HUES48 (cell line): ENCODE measurements around the gene MYCBP2.
"Not testable (repeated sequence)": the region's sequence is repeated elsewhere in the genome, so short reads cannot be mapped to it uniquely, and the experiment has no call there.

ENCODE experiments used
- H3K27ac ChIP-seq: one replicate; pipeline ENCODE4 v1.7.0; 2013; ENCODE audit warnings: low read depth, low read length, inconsistent platforms
- H3K27me3 ChIP-seq: 2 replicates; pipeline ENCODE4 v1.6.1; 2013; ENCODE audit warnings: mild to moderate bottlenecking, low read length; ENCODE audit not compliant: control insufficient read depth, insufficient read depth
- H3K36me3 ChIP-seq: 2 replicates; pipeline ENCODE4 v1.6.1; 2013; ENCODE audit warnings: low read length; ENCODE audit not compliant: control insufficient read depth, insufficient read depth
- H3K4me1 ChIP-seq: 2 replicates; pipeline ENCODE4 v1.6.1; 2013; ENCODE audit warnings: mild to moderate bottlenecking, low read length; ENCODE audit not compliant: control insufficient read depth, insufficient read depth
- H3K4me3 ChIP-seq: 2 replicates; pipeline ENCODE4 v1.5.1; 2013; ENCODE audit warnings: mild to moderate bottlenecking, low read depth, low read length
- H3K9ac ChIP-seq: 2 replicates; pipeline ENCODE4 v1.6.1; 2013; ENCODE audit warnings: mild to moderate bottlenecking, low read depth, low read length, moderate library complexity
- H3K9me3 ChIP-seq: 2 replicates; pipeline ENCODE4 v1.6.1; 2013; ENCODE audit warnings: low read length; ENCODE audit not compliant: control insufficient read depth, insufficient read depth

Gene MYCBP2

GRCh38 chr13:77298426-77298825 lies 28.5 kb downstream of the MYCBP2 start:
- H3K9me3 ChIP-seq: no peaks in the 10 kb centered on the region
- H3K9ac ChIP-seq: no peak overlapping the region
- H3K4me1 ChIP-seq: peaks cover 29% of the 10 kb centered on the region
- H3K27me3 ChIP-seq: no peaks in the 10 kb centered on the region
- H3K36me3 ChIP-seq: peaks cover 3% of the 10 kb centered on the region; the same call in 1 of the 2 replicates
- no peak overlapping the region for H3K4me3 ChIP-seq
- H3K27ac ChIP-seq: no peak overlapping the region

- no peak overlapping the region for H3K4me3 ChIP-seq
- H3K9me3 ChIP-seq: no peaks in the 10 kb centered on the region
- no peaks in the 10 kb centered on the region for H3K27me3 ChIP-seq
- H3K36me3 ChIP-seq: peaks cover 12% of the 10 kb centered on the region
- no peak overlapping the region for H3K9ac ChIP-seq
- no peak overlapping the region for H3K27ac ChIP-seq
- peaks cover 30% of the 10 kb centered on the region for H3K4me1 ChIP-seq
Measured at GRCh38 chr13:77291774-77292173, 35.1 kb downstream of the MYCBP2 start.

GRCh38 chr13:77290342-77290741 lies 36.6 kb downstream of the MYCBP2 start:
- no peak overlapping the region for H3K9ac ChIP-seq
- H3K4me3 ChIP-seq: no peak overlapping the region
- H3K4me1 ChIP-seq: peaks cover 30% of the 10 kb centered on the region
- peaks cover 9% of the 10 kb centered on the region for H3K36me3 ChIP-seq
- no peaks in the 10 kb centered on the region for H3K9me3 ChIP-seq
- H3K27ac ChIP-seq: no peak overlapping the region
- H3K27me3 ChIP-seq: no peaks in the 10 kb centered on the region

- no peak overlapping the region for H3K9ac ChIP-seq
- no peak overlapping the region for H3K27ac ChIP-seq
- peaks cover 9% of the 10 kb centered on the region for H3K36me3 ChIP-seq
- no peaks in the 10 kb centered on the region for H3K27me3 ChIP-seq
- no peaks in the 10 kb centered on the region for H3K9me3 ChIP-seq
- H3K4me1 ChIP-seq: peaks cover 30% of the 10 kb centered on the region
- H3K4me3 ChIP-seq: no peak overlapping the region
Measured at GRCh38 chr13:77289851-77290250, 37.0 kb downstream of the MYCBP2 start.

- H3K9me3 ChIP-seq, H3K4me3 ChIP-seq, H3K36me3 ChIP-seq, H3K9ac ChIP-seq, H3K27me3 ChIP-seq, H3K27ac ChIP-seq: not testable (repeated sequence)
- peaks cover 30% of the 10 kb centered on the region for H3K4me1 ChIP-seq
Measured at GRCh38 chr13:77285632-77286031, 41.3 kb downstream of the MYCBP2 start.

GRCh38 chr13:77285098-77285497 lies 41.8 kb downstream of the MYCBP2 start:
- no peaks in the 10 kb centered on the region for H3K27me3 ChIP-seq
- peaks cover 26% of the 10 kb centered on the region for H3K4me1 ChIP-seq
- no peak overlapping the region for H3K27ac ChIP-seq
- no peak overlapping the region for H3K9ac ChIP-seq
- H3K4me3 ChIP-seq: no peak overlapping the region
- H3K36me3 ChIP-seq: no peaks in the 10 kb centered on the region
- no peaks in the 10 kb centered on the region for H3K9me3 ChIP-seq

GRCh38 chr13:77274126-77274525 lies 52.8 kb downstream of the MYCBP2 start:
- Histone ChIP-seq H3K27me3 (no peaks in the 10 kb centered on the region), H3K36me3 (peaks cover 34% of the 10 kb centered on the region), H3K4me3 (no peak overlapping the region), H3K27ac (no peak overlapping the region), H3K9ac (no peak overlapping the region), H3K4me1 (no peaks in the 10 kb centered on the region), H3K9me3 (no peaks in the 10 kb centered on the region)

GRCh38 chr13:77269141-77269540 lies 57.8 kb downstream of the MYCBP2 start:
- Histone ChIP-seq H3K27me3 (no peaks in the 10 kb centered on the region), H3K4me3 (no peak overlapping the region), H3K36me3 (peaks cover 43% of the 10 kb centered on the region), H3K27ac (no peak overlapping the region), H3K9me3 (no peaks in the 10 kb centered on the region), H3K9ac (no peak overlapping the region), H3K4me1 (no peaks in the 10 kb centered on the region)

- no peak overlapping the region for H3K4me3 ChIP-seq
- H3K27me3 ChIP-seq: no peaks in the 10 kb centered on the region
- peaks cover 36% of the 10 kb centered on the region for H3K36me3 ChIP-seq
- H3K9ac ChIP-seq: no peak overlapping the region
- H3K9me3 ChIP-seq: no peaks in the 10 kb centered on the region
- no peak overlapping the region for H3K27ac ChIP-seq
- H3K4me1 ChIP-seq: no peaks in the 10 kb centered on the region
Measured at GRCh38 chr13:77267362-77267761, 59.5 kb downstream of the MYCBP2 start.

- no peak overlapping the region for H3K4me3 ChIP-seq
- H3K9ac ChIP-seq: no peak overlapping the region
- peaks cover 42% of the 10 kb centered on the region for H3K36me3 ChIP-seq
- no peaks in the 10 kb centered on the region for H3K4me1 ChIP-seq
- H3K27me3 ChIP-seq: no peaks in the 10 kb centered on the region
- H3K27ac ChIP-seq: no peak overlapping the region
- no peaks in the 10 kb centered on the region for H3K9me3 ChIP-seq
Measured at GRCh38 chr13:77265336-77265735, 61.6 kb downstream of the MYCBP2 start.

GRCh38 chr13:77262198-77262597 lies 64.7 kb downstream of the MYCBP2 start:
- Histone ChIP-seq H3K27me3 (no peaks in the 10 kb centered on the region), H3K9me3 (no peaks in the 10 kb centered on the region), H3K4me3 (no peak overlapping the region), H3K4me1 (no peaks in the 10 kb centered on the region), H3K27ac (no peak overlapping the region), H3K36me3 (peaks cover 30% of the 10 kb centered on the region), H3K9ac (no peak overlapping the region)

- Histone ChIP-seq H3K4me1 (no peaks in the 10 kb centered on the region), H3K27me3 (no peaks in the 10 kb centered on the region), H3K27ac (no peak overlapping the region), H3K9ac (no peak overlapping the region), H3K9me3 (no peaks in the 10 kb centered on the region), H3K36me3 (no peaks in the 10 kb centered on the region; the same call in none of the 2 replicates), H3K4me3 (no peak overlapping the region)
Measured at GRCh38 chr13:77250975-77251374, 75.9 kb downstream of the MYCBP2 start.
